CD14-positive monocyte (primary cell): ENCODE data around the gene COQ7. TPM values are rescaled to one million over a fixed set of nuclear protein-coding genes. Genes with fewer than 3 reads are reported as not detected.

Source experiments
- DNase-seq, 3 donors: peaks; one replicate each; pipeline ENCODE4 v3.0.0-alpha.2; 2011 to 2022
- H2AFZ ChIP-seq: 2 replicates; pipeline ENCODE4 v1.6.0; 2012; ENCODE audit warnings: mild to moderate bottlenecking, low read depth, low read length, inconsistent platforms; ENCODE audit not compliant: insufficient read depth, poor library complexity, severe bottlenecking
- H3K27ac ChIP-seq, 2 donors: 1 replicate in 1 of 2; 2 replicates in 1 of 2; pipeline ENCODE4 v1.5.1; 2012 to 2013; ENCODE audit warnings: low read length in 2 of 2, control low read depth in 1 of 2, inconsistent platforms in 1 of 2, low read depth in 1 of 2, mild to moderate bottlenecking in 1 of 2
- H3K27me3 ChIP-seq, 2 donors: one replicate each; pipeline versions ENCODE4 v1.6.0 to v1.6.1; 2011 to 2013; ENCODE audit warnings: low read length in 2 of 2; ENCODE audit not compliant: control insufficient read depth in 2 of 2, insufficient read depth in 2 of 2
- H3K36me3 ChIP-seq, 2 donors: replicated peaks in 1 of 2; 1 replicate in 1 of 2; 2 replicates in 1 of 2; pipeline versions ENCODE4 v1.5.1 to v1.6.1; 2012 to 2013; ENCODE audit warnings: low read length in 2 of 2, control low read depth in 1 of 2, inconsistent platforms in 1 of 2, mild to moderate bottlenecking in 1 of 2; ENCODE audit not compliant: insufficient read depth in 2 of 2, control insufficient read depth in 1 of 2
- H3K4me1 ChIP-seq, 2 donors: 1 replicate in 1 of 2; 2 replicates in 1 of 2; pipeline versions ENCODE4 v1.5.1 to v1.6.1; 2012 to 2013; ENCODE audit warnings: low read length in 2 of 2, control low read depth in 1 of 2, inconsistent platforms in 1 of 2, mild to moderate bottlenecking in 1 of 2, moderate library complexity in 1 of 2; ENCODE audit not compliant: insufficient read depth in 2 of 2, control insufficient read depth in 1 of 2
- H3K4me2 ChIP-seq: replicated peaks from 2 replicates; pipeline ENCODE3; 2012; ENCODE audit warnings: low read length, moderate library complexity, mild to moderate bottlenecking; ENCODE audit not compliant: poor library complexity, severe bottlenecking; ENCODE audit errors: extremely low read depth
- H3K4me3 ChIP-seq, 3 experiments: fragments of 200-600 bp in 1 of 3; sonication (generic) in 1 of 3; replicated peaks in 1 of 3; 1 replicate in 2 of 3; 2 replicates in 1 of 3; pipeline ENCODE4 v1.5.1; 2011 to 2013; ENCODE audit warnings: low read length in 3 of 3, mild to moderate bottlenecking in 3 of 3, control low read depth in 2 of 3, low read depth in 2 of 3, inconsistent platforms in 1 of 3, moderate library complexity in 1 of 3
- H3K79me2 ChIP-seq: 2 replicates; pipeline ENCODE4 v1.6.0; 2012; ENCODE audit warnings: mild to moderate bottlenecking, control low read depth, inconsistent platforms, low read length, moderate library complexity; ENCODE audit not compliant: insufficient read depth
- H3K9ac ChIP-seq: 2 replicates; pipeline ENCODE4 v1.6.0; 2017; ENCODE audit warnings: low read length, mild to moderate bottlenecking; ENCODE audit not compliant: insufficient read depth, poor library complexity, severe bottlenecking
- H3K9me3 ChIP-seq, 2 donors: replicated peaks in 1 of 2; 1 replicate in 1 of 2; 2 replicates in 1 of 2; pipeline versions ENCODE4 v1.5.1 to v1.6.1; 2012 to 2013; ENCODE audit warnings: low read length in 2 of 2, control low read depth in 1 of 2; ENCODE audit not compliant: control insufficient read depth in 1 of 2, insufficient read depth in 1 of 2
- H4K20me1 ChIP-seq: 2 replicates; pipeline ENCODE4 v1.6.0; 2012; ENCODE audit warnings: mild to moderate bottlenecking, low read length, control low read depth, moderate library complexity; ENCODE audit not compliant: insufficient read depth
- H3K27ac Mint-ChIP-seq, 7 donors: one replicate each; pipeline ENCODE4 v1.8.0; 2020; ENCODE audit warnings: mild to moderate bottlenecking in 7 of 7, mixed read lengths in 7 of 7, moderate library complexity in 6 of 7, inconsistent platforms in 2 of 7
- H3K27me3 Mint-ChIP-seq, 3 donors: one replicate each; pipeline ENCODE4 v1.8.0; 2021 to 2022; ENCODE audit warnings: low read depth in 3 of 3, mild to moderate bottlenecking in 3 of 3, mixed read lengths in 3 of 3, moderate library complexity in 3 of 3, inconsistent platforms in 1 of 3
- H3K36me3 Mint-ChIP-seq, 2 donors: one replicate each; pipeline ENCODE4 v1.8.0; 2020; ENCODE audit warnings: mixed read lengths in 2 of 2, inconsistent platforms in 1 of 2, mild to moderate bottlenecking in 1 of 2
- H3K4me1 Mint-ChIP-seq: one replicate; pipeline ENCODE4 v1.8.0; 2020; ENCODE audit warnings: mild to moderate bottlenecking, mixed read lengths
- H3K4me3 Mint-ChIP-seq, 2 donors: one replicate each; pipeline ENCODE4 v1.8.0; 2020; ENCODE audit warnings: mild to moderate bottlenecking in 2 of 2, mixed read lengths in 2 of 2, moderate library complexity in 1 of 2
- H3K9me3 Mint-ChIP-seq, 7 donors: one replicate each; pipeline ENCODE4 v1.8.0; 2020 to 2022; ENCODE audit warnings: mixed read lengths in 7 of 7, mild to moderate bottlenecking in 6 of 7, moderate library complexity in 6 of 7, inconsistent platforms in 2 of 7
- CTCF ChIP-seq: fragments of 200-600 bp; IDR thresholded peaks from one replicate; pipeline ENCODE4 v1.8.0; 2022; ENCODE audit warnings: antibody characterized with exemption, mild to moderate bottlenecking
- WGBS: methylation state at CpG from one replicate; pipeline ENCODE4 v1.1.5; 2013; ENCODE audit warnings: missing lambda C conversion rate; ENCODE audit not compliant: insufficient coverage; 5-methylcytosine and 5-hydroxymethylcytosine counted together
- intact Hi-C, 2 donors: fragments of 100-400 bp; cut with micrococcal nuclease; formaldehyde crosslinking; loops; one replicate each; pipeline versions ENCODE4 v1.15.0 to v1.15.1; 2023
- polyA plus RNA-seq, 3 donors: library from polyadenylated mRNA; depleted of rRNA in 1 of 3; unstranded in 2 of 3; stranded (reverse) in 1 of 3; fragments of 300-500 nt in 2 of 3; fragments of >200 nt in 1 of 3; fragmentation: Illumina TruSeq in 2 of 3; gene quantifications; 1 replicate in 2 of 3; 2 replicates in 1 of 3; pipeline ENCODE4 v1.2.3, GENCODE V29; 2012 to 2021

COQ7 gene
- polyA plus RNA-seq, 3 donors, result 6.5 to 13.3 (median 12.2) TPM

DNA sequence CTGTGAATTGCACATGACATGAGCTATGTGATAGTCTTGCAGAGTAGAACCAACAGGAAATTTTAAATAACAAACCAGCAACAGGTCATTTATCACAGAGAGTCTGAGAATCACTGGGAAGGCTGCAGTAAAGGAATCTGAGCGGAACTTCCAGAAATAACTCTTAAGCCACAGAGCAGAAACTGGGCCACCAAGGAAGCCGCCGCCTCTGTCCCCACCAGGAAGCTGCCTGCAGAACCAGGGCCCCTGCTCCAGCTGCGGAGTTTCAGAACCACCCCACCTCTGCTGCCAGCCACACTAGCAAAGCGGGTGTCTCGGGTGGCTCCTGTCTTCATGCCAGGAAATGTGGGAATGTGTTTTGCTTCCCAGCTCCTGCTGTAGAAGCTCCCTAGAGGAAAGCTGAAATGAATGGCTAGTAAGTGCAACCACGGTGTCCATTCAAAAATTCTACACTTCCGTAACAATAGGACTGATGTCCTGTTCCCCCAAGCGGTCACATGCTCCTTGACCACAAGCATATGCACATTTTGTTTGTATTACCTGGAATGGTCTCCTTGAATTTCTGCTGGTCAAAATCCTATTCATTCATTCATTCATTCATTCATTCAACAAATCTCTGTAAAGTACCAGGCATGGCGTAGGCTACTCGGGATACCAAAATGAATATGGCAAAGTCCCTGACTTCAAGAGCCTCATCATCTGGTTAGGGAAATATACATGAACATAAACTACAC, 38.6 kb downstream of the COQ7 start:
- 31% methylated on average over 4 of the region's 11 CpGs for WGBS
- no peaks in the 10 kb centered on the region for H3K79me2 ChIP-seq
- no peaks in the 10 kb centered on the region for H3K9me3 ChIP-seq
- H3K4me1 ChIP-seq, result peaks cover 38 to 40% of the 10 kb centered on the region in 2 donors
- peak overlapping the region in 4 of 7 donors; percentile 35 to 63 (median 56) for H3K27ac Mint-ChIP-seq
- peak overlapping the region; percentile 38 for H3K9ac ChIP-seq
- H3K4me3 ChIP-seq, result peak overlapping the region in 1 of 3 experiments; percentile 43
- H4K20me1 ChIP-seq, result no peaks in the 10 kb centered on the region
- H3K4me3 Mint-ChIP-seq, result peak overlapping the region in 1 of 2 donors; percentile 46
- H3K27me3 ChIP-seq, result no peaks in the 10 kb centered on the region
- peaks cover 0 to 4% (median 4%) of the 10 kb centered on the region in 3 donors for H3K27me3 Mint-ChIP-seq
- H3K4me2 ChIP-seq, result peak overlapping the region; percentile 49
- H3K36me3 ChIP-seq, result no peaks in the 10 kb centered on the region
- no peak for DNase-seq
- H3K9me3 Mint-ChIP-seq, result no peaks in the 10 kb centered on the region
- no peaks in the 10 kb centered on the region for H3K36me3 Mint-ChIP-seq
- peak overlapping the region in 1 of 2 donors; percentile 54 for H3K27ac ChIP-seq
- intact Hi-C loops, result no loop called here
- H3K4me1 Mint-ChIP-seq, result peaks cover 41% of the 10 kb centered on the region
- no peak for TF ChIP-seq CTCF
- H2AFZ ChIP-seq, result peak overlapping the region; percentile 41

GRCh38 chr16:19106625-19107020, 39.2 kb downstream of the COQ7 start:
- no peak for TF ChIP-seq CTCF
- Mint-ChIP-seq H3K27me3 (peaks cover 0 to 4% (median 2%) of the 10 kb centered on the region in 3 donors), H3K36me3 (no peaks in the 10 kb centered on the region), H3K9me3 (no peaks in the 10 kb centered on the region), H3K4me1 (peaks cover 41% of the 10 kb centered on the region), H3K27ac (peak overlapping the region in 5 of 7 donors; percentile 26 to 78 (median 60)), H3K4me3 (no peak overlapping the region)
- intact Hi-C loops, result no loop called here
- H3K9ac ChIP-seq, result no peak overlapping the region
- peak overlapping the region in 1 of 2 donors; percentile 54 for H3K27ac ChIP-seq
- no peak overlapping the region for H2AFZ ChIP-seq
- no peak overlapping the region for H3K4me2 ChIP-seq
- no peaks in the 10 kb centered on the region for H3K27me3 ChIP-seq
- H3K36me3 ChIP-seq, result no peaks in the 10 kb centered on the region
- H3K4me1 ChIP-seq, result peaks cover 38 to 40% of the 10 kb centered on the region in 2 donors
- H3K4me3 ChIP-seq, result no peak overlapping the region
- H4K20me1 ChIP-seq, result no peaks in the 10 kb centered on the region
- H3K79me2 ChIP-seq, result no peaks in the 10 kb centered on the region
- H3K9me3 ChIP-seq, result no peaks in the 10 kb centered on the region
- WGBS, result no CpG with 5 or more reads among the region's 2 CpGs
- DNase-seq, result no peak
